IMR-90 (cell line): Measurements from ENCODE around the gene TOM1. TPM values are rescaled to one million over a fixed set of nuclear protein-coding genes. Genes with fewer than 3 reads are reported as not detected.

ENCODE experiments used
- ATAC-seq: fragments of 200-7000 bp; cut with Tn5 transposase; 2 replicates; pipeline ENCODE4 v1.9.1; 2020; ENCODE audit warnings: low read depth, mild to moderate bottlenecking, moderate library complexity
- BruUV-seq: library from RNA; stranded (reverse); fragments of 400-500 nt; replicated peaks from 2 replicates; lab custom pipeline; 2021; lab: Mats Ljungman, UMichigan
- CTCF ChIA-PET: fragments of 300-600 bp; formaldehyde crosslinking; extraction: SDS; loops from one replicate; lab custom pipeline; 2021; ENCODE audit warnings: antibody characterized with exemption; lab: Yijun Ruan, JAX
- POLR2A ChIA-PET: fragments of 300-600 bp; sonication (Branson Sonifier 250); formaldehyde crosslinking; loops from one replicate; lab custom pipeline; 2022; ENCODE audit warnings: antibody characterized with exemption; ENCODE audit not compliant: unreplicated experiment; lab: Charles Lee
- DNase-seq: peaks from one replicate; pipeline ENCODE4 v3.0.0; 2013
- H2AFZ ChIP-seq: replicated peaks from 2 replicates; pipeline ENCODE3; 2013; ENCODE audit warnings: low read length, mild to moderate bottlenecking; ENCODE audit not compliant: poor library complexity
- H2AK5ac ChIP-seq: 2 replicates; pipeline ENCODE4 v1.6.1; 2013; ENCODE audit warnings: low read depth, low read length, inconsistent platforms
- H2AK9ac ChIP-seq: replicated peaks from 2 replicates; pipeline ENCODE3; 2013; ENCODE audit warnings: mild to moderate bottlenecking, low read depth, low read length, moderate library complexity; ENCODE audit not compliant: poor library complexity
- H2BK120ac ChIP-seq: 2 replicates; pipeline ENCODE4 v1.6.1; 2013; ENCODE audit warnings: low read depth, low read length, inconsistent platforms
- H2BK15ac ChIP-seq: 3 replicates; pipeline ENCODE4 v1.6.1; 2013; ENCODE audit warnings: low read depth, low read length, inconsistent platforms
- H2BK20ac ChIP-seq: 2 replicates; pipeline ENCODE4 v1.6.1; 2013; ENCODE audit warnings: low read depth, mild to moderate bottlenecking, inconsistent platforms, low read length, moderate library complexity
- H2BK5ac ChIP-seq: 2 replicates; pipeline ENCODE4 v1.6.1; 2013; ENCODE audit warnings: mild to moderate bottlenecking, low read depth, low read length, inconsistent platforms; ENCODE audit not compliant: poor library complexity, severe bottlenecking
- H3K14ac ChIP-seq: replicated peaks from 2 replicates; pipeline ENCODE4 v1.6.1; 2013; ENCODE audit warnings: low read depth, low read length, inconsistent platforms
- H3K18ac ChIP-seq: 2 replicates; pipeline ENCODE4 v1.6.1; 2013; ENCODE audit warnings: low read depth, low read length, control low read depth
- H3K23ac ChIP-seq: 2 replicates; pipeline ENCODE4 v1.6.1; 2013; ENCODE audit warnings: low read depth, low read length, inconsistent platforms
- H3K27ac ChIP-seq: 2 replicates; pipeline ENCODE4 v1.5.1; 2013; ENCODE audit warnings: mild to moderate bottlenecking, control low read depth, low read length; ENCODE audit not compliant: insufficient read depth
- H3K27me3 ChIP-seq: 2 replicates; pipeline ENCODE4 v1.6.1; 2013; ENCODE audit warnings: low read length; ENCODE audit not compliant: control insufficient read depth, insufficient read depth
- H3K36me3 ChIP-seq: 2 replicates; pipeline ENCODE4 v1.6.1; 2013; ENCODE audit warnings: low read length, mixed read lengths; ENCODE audit not compliant: control insufficient read depth, insufficient read depth
- H3K4ac ChIP-seq: 2 replicates; pipeline ENCODE4 v1.6.1; 2013; ENCODE audit warnings: low read depth, low read length, inconsistent platforms
- H3K4me1 ChIP-seq: 2 replicates; pipeline ENCODE4 v1.6.1; 2013; ENCODE audit warnings: low read length, mixed read lengths; ENCODE audit not compliant: control insufficient read depth, insufficient read depth
- H3K4me2 ChIP-seq: 2 replicates; pipeline ENCODE4 v1.6.1; 2013; ENCODE audit warnings: low read depth, mild to moderate bottlenecking, control low read depth, low read length, moderate library complexity
- H3K4me3 ChIP-seq: 2 replicates; pipeline ENCODE4 v1.5.1; 2013; ENCODE audit warnings: low read depth, mild to moderate bottlenecking, control low read depth, low read length, moderate library complexity; ENCODE audit not compliant: insufficient read depth
- H3K56ac ChIP-seq: 2 replicates; pipeline ENCODE4 v1.6.1; 2013; ENCODE audit warnings: low read length, inconsistent platforms; ENCODE audit not compliant: insufficient read depth; ENCODE audit errors: extremely low read depth
- H3K79me1 ChIP-seq, 2 experiments: 2 replicates each; pipeline ENCODE4 v1.6.1; 2013; ENCODE audit warnings: low read length in 2 of 2, inconsistent platforms in 1 of 2, low read depth in 1 of 2
- H3K9ac ChIP-seq: 2 replicates; pipeline ENCODE4 v1.6.1; 2013; ENCODE audit warnings: low read depth, low read length, control low read depth
- H3K9me1 ChIP-seq: 2 replicates; pipeline ENCODE4 v1.6.1; 2013; ENCODE audit warnings: low read length, inconsistent platforms; ENCODE audit not compliant: insufficient read depth
- H3K9me3 ChIP-seq: 2 replicates; pipeline ENCODE4 v1.6.1; 2013; ENCODE audit warnings: low read length; ENCODE audit not compliant: control insufficient read depth, insufficient read depth
- H4K20me1 ChIP-seq: 2 replicates; pipeline ENCODE4 v1.6.1; 2013; ENCODE audit warnings: low read length, inconsistent platforms; ENCODE audit not compliant: insufficient read depth
- H4K5ac ChIP-seq: 2 replicates; pipeline ENCODE4 v1.6.1; 2013; ENCODE audit warnings: mild to moderate bottlenecking, low read depth, low read length, control low read depth
- H4K8ac ChIP-seq, 2 experiments: 2 replicates each; pipeline ENCODE4 v1.6.1; 2013; ENCODE audit warnings: low read depth in 2 of 2, low read length in 2 of 2, control low read depth in 1 of 2, inconsistent platforms in 1 of 2
- H4K91ac ChIP-seq: 2 replicates; pipeline ENCODE4 v1.6.1; 2013; ENCODE audit warnings: low read depth, low read length, inconsistent platforms; ENCODE audit not compliant: insufficient read depth
- BHLHE40 ChIP-seq: fragments of 150-350 bp; IDR thresholded peaks from 2 replicates; pipeline ENCODE4 v1.6.1; 2016; ENCODE audit warnings: mild to moderate bottlenecking, low read depth, low read length
- CEBPB ChIP-seq: IDR thresholded peaks from 2 replicates; pipeline ENCODE4 v1.6.1; 2012; ENCODE audit warnings: low read depth, low read length, improper control_type of control experiment
- CHD1 ChIP-seq: IDR thresholded peaks from 2 replicates; pipeline ENCODE4 v1.6.1; 2012; ENCODE audit warnings: low read depth, low read length, improper control_type of control experiment
- FOS ChIP-seq: fragments of 150-350 bp; IDR thresholded peaks from 2 replicates; pipeline ENCODE4 v1.6.1; 2016; ENCODE audit warnings: low read depth, low read length
- MAFK ChIP-seq: IDR thresholded peaks from 2 replicates; pipeline ENCODE4 v1.6.1; 2012; ENCODE audit warnings: low read depth, low read length, improper control_type of control experiment
- MAZ ChIP-seq: IDR thresholded peaks from 2 replicates; pipeline ENCODE4 v1.6.1; 2012; ENCODE audit warnings: low read depth, mild to moderate bottlenecking, low read length, improper control_type of control experiment, moderate library complexity, borderline replicate concordance
- MXI1 ChIP-seq: IDR thresholded peaks from 2 replicates; pipeline ENCODE4 v1.6.1; 2012; ENCODE audit warnings: low read depth, mild to moderate bottlenecking, low read length, moderate library complexity, borderline replicate concordance
- NFE2L2 ChIP-seq: fragments of 150-350 bp; IDR thresholded peaks from 2 replicates; pipeline ENCODE4 v1.6.1; 2016; ENCODE audit warnings: low read depth, mild to moderate bottlenecking, low read length
- POLR2A ChIP-seq: IDR thresholded peaks from 2 replicates; pipeline ENCODE4 v1.6.1; 2012; ENCODE audit warnings: mild to moderate bottlenecking, low read depth, low read length
- RAD21 ChIP-seq: IDR thresholded peaks from 2 replicates; pipeline ENCODE4 v1.6.1; 2012; ENCODE audit warnings: low read length, improper control_type of control experiment
- RCOR1 ChIP-seq: IDR thresholded peaks from 2 replicates; pipeline ENCODE4 v1.6.1; 2012; ENCODE audit warnings: mild to moderate bottlenecking, low read length, improper control_type of control experiment; ENCODE audit not compliant: insufficient replicate concordance
- RFX5 ChIP-seq: IDR thresholded peaks from 2 replicates; pipeline ENCODE4 v1.8.0; 2012; ENCODE audit warnings: low read depth, mild to moderate bottlenecking, low read length, moderate library complexity
- SMC3 ChIP-seq: fragments of 150-350 bp; IDR thresholded peaks from 2 replicates; pipeline ENCODE4 v1.6.1; 2016; ENCODE audit warnings: low read depth, mild to moderate bottlenecking, antibody characterized with exemption, low read length, moderate library complexity
- WGBS, 2 experiments: methylation state at CpG; one replicate each; pipeline versions ENCODE4 v1.1.5 to v1.1.7; 2013; ENCODE audit warnings: missing lambda C conversion rate in 2 of 2; ENCODE audit not compliant: insufficient read length in 1 of 2; ENCODE audit errors: extremely low coverage in 2 of 2; 5-methylcytosine and 5-hydroxymethylcytosine counted together
- dilution Hi-C: fragments of 300-500 bp; cut with HindIII; formaldehyde crosslinking; loops from one replicate; pipeline ENCODE4 v1.14.3; 2018; ENCODE audit warnings: low sequenced_read_pairs; ENCODE audit not compliant: unreplicated experiment
- in situ Hi-C: fragments of 300-500 bp; cut with MboI; formaldehyde crosslinking; loops from 3 replicates; pipeline ENCODE4 v1.14.3; 2019; ENCODE audit warnings: low sequenced_read_pairs, inconsistent platforms, mixed read lengths
- intact Hi-C: fragments of 100-400 bp; cut with micrococcal nuclease; formaldehyde crosslinking; loops from 2 replicates; pipeline ENCODE4 v1.10.0; 2022
- polyA plus RNA-seq, 3 experiments: library from polyadenylated mRNA; depleted of rRNA; stranded (reverse); fragments of >200 nt; gene quantifications; 2 replicates each; pipeline ENCODE4 v1.2.3, GENCODE V29; 2012; ENCODE audit warnings: low replicate concordance in 1 of 3
- total RNA-seq: library from RNA; depleted of rRNA; stranded (reverse); fragments of >200 nt; gene quantifications from 2 replicates; pipeline ENCODE4 v1.2.3, GENCODE V29; 2012
- TF ChIP-seq, protein P1 (sequence below): fragments of 150-350 bp; IDR thresholded peaks from 2 replicates; pipeline ENCODE4 v1.6.1; 2017; ENCODE audit warnings: mild to moderate bottlenecking, antibody characterized with exemption, low read length, low read depth
- TF ChIP-seq, protein P2 (sequence below): conservative IDR thresholded peaks from 2 replicates; pipeline ENCODE4 v1.5.1; 2012; ENCODE audit warnings: mild to moderate bottlenecking, low read depth, low read length, improper control_type of control experiment
- TF ChIP-seq, protein P3 (sequence below): fragments of 150-350 bp; IDR thresholded peaks from 2 replicates; pipeline ENCODE4 v1.6.1; 2016; ENCODE audit warnings: low read depth, mild to moderate bottlenecking, low read length, moderate library complexity, borderline replicate concordance

The TOM1 gene
- total and polyA plus RNA-seq, 2 of the 4 experiments (the other 2 are of a cell fraction), result 38.0 to 46.4 TPM

DNA sequence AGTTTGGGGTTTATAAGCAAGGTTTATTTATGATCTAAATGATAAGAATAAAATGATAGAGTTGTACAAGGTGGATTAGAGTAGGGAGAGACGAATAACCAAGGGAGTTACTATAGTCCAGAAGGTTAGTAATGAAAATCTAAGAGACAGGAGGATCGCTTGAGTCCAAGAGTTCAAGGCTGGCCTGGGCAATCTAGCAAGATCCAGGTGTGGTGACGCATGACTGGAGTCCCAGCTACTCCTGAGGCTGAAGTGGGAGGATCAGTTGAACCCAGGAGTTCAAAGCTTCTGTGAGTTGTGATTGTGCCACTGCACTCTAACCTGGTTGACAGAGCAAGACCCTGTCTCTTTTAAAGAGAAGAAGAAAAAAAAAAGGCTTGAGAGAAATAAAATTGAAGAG, 30.1 kb upstream of the TOM1 start:
- H3K4ac ChIP-seq, result no peak overlapping the region
- no peaks in the 10 kb centered on the region for H3K27me3 ChIP-seq
- DNase-seq (no peak), ATAC-seq (no peak)
- H2AK9ac ChIP-seq, result no peak overlapping the region
- no peak overlapping the region for H2AK5ac ChIP-seq
- H4K91ac ChIP-seq, result no peak overlapping the region
- H3K4me2 ChIP-seq, result no peak overlapping the region
- no peaks in the 10 kb centered on the region; the same call in 1 of the 2 replicates for H3K4me1 ChIP-seq
- in situ Hi-C loops (no loop called here), intact Hi-C loops (no loop called here), dilution Hi-C loops (no loop called here)
- no peak overlapping the region for H3K14ac ChIP-seq
- peaks cover 38% of the 10 kb centered on the region for H3K36me3 ChIP-seq
- H3K9ac ChIP-seq, result no peak overlapping the region
- no TSS peak for BruUV-seq
- TF ChIP-seq SMC3 (no peak), POLR2A (no peak), MXI1 (no peak), RAD21 (no peak), CHD1 (no peak), FOS (no peak), MAFK (no peak), RFX5 (no peak), CEBPB (no peak), BHLHE40 (no peak), MAZ (no peak), RCOR1 (no peak), NFE2L2 (no peak)
- TF ChIP-seq, protein P1, sequence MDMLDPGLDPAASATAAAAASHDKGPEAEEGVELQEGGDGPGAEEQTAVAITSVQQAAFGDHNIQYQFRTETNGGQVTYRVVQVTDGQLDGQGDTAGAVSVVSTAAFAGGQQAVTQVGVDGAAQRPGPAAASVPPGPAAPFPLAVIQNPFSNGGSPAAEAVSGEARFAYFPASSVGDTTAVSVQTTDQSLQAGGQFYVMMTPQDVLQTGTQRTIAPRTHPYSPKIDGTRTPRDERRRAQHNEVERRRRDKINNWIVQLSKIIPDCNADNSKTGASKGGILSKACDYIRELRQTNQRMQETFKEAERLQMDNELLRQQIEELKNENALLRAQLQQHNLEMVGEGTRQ, result no peak
- TF ChIP-seq, protein P2, sequence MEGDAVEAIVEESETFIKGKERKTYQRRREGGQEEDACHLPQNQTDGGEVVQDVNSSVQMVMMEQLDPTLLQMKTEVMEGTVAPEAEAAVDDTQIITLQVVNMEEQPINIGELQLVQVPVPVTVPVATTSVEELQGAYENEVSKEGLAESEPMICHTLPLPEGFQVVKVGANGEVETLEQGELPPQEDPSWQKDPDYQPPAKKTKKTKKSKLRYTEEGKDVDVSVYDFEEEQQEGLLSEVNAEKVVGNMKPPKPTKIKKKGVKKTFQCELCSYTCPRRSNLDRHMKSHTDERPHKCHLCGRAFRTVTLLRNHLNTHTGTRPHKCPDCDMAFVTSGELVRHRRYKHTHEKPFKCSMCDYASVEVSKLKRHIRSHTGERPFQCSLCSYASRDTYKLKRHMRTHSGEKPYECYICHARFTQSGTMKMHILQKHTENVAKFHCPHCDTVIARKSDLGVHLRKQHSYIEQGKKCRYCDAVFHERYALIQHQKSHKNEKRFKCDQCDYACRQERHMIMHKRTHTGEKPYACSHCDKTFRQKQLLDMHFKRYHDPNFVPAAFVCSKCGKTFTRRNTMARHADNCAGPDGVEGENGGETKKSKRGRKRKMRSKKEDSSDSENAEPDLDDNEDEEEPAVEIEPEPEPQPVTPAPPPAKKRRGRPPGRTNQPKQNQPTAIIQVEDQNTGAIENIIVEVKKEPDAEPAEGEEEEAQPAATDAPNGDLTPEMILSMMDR, result no peak
- TF ChIP-seq, protein P3, sequence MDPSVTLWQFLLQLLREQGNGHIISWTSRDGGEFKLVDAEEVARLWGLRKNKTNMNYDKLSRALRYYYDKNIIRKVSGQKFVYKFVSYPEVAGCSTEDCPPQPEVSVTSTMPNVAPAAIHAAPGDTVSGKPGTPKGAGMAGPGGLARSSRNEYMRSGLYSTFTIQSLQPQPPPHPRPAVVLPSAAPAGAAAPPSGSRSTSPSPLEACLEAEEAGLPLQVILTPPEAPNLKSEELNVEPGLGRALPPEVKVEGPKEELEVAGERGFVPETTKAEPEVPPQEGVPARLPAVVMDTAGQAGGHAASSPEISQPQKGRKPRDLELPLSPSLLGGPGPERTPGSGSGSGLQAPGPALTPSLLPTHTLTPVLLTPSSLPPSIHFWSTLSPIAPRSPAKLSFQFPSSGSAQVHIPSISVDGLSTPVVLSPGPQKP, result no peak
- H4K8ac ChIP-seq, result no peak overlapping the region
- no peak overlapping the region for H3K27ac ChIP-seq
- 86% methylated on average over 2 of the region's 3 CpGs; no CpG with 5 or more reads in 1 of the 2 experiments for WGBS, 2 experiments
- H4K20me1 ChIP-seq, result peaks cover 6% of the 10 kb centered on the region; the same call in 1 of the 2 replicates
- H3K56ac ChIP-seq, result no peak overlapping the region
- no peaks in the 10 kb centered on the region for H3K9me3 ChIP-seq
- POLR2A ChIA-PET, result no interaction called here
- no peak overlapping the region for H2BK5ac ChIP-seq
- H3K9me1 ChIP-seq, result peaks cover 4% of the 10 kb centered on the region; the same call in 1 of the 2 replicates
- H3K18ac ChIP-seq, result no peak overlapping the region
- H2AFZ ChIP-seq, result no peak overlapping the region
- H2BK120ac ChIP-seq, result no peak overlapping the region
- H4K5ac ChIP-seq, result no peak overlapping the region
- H2BK15ac ChIP-seq, result no peak overlapping the region
- H3K79me1 ChIP-seq, result peaks cover 42 to 60% of the 10 kb centered on the region in 2 experiments
- H3K4me3 ChIP-seq, result no peak overlapping the region
- CTCF ChIA-PET, result no interaction called here
- H2BK20ac ChIP-seq, result no peak overlapping the region
- no peak overlapping the region for H3K23ac ChIP-seq
